GM23338 (cell line): ENCODE measurements around the gene UBE2R2. TPM values are rescaled to one million over a fixed set of nuclear protein-coding genes. Genes with fewer than 3 reads are reported as not detected.

ENCODE experiments used
- ATAC-seq: fragments of 200-7000 bp; cut with Tn5 transposase; 3 replicates; pipeline ENCODE4 v1.9.1; 2020
- DNase-seq: peaks from one replicate; pipeline ENCODE4 v3.0.0-alpha.2; 2015; ENCODE audit warnings: low spot score
- H2AFZ ChIP-seq: fragments of 200-600 bp; sonication (generic); 2 replicates; pipeline ENCODE4 v1.8.0; 2016; ENCODE audit warnings: antibody characterized with exemption, mild to moderate bottlenecking, moderate library complexity
- H3F3A ChIP-seq: fragments of 200-600 bp; sonication (generic); replicated peaks from 2 replicates; pipeline ENCODE4 v1.8.0; 2017; ENCODE audit warnings: antibody characterized with exemption, mixed run types, low read depth
- H3K27ac ChIP-seq: fragments of 200-600 bp; sonication (generic); 2 replicates; pipeline ENCODE4 v1.6.1; 2016; ENCODE audit warnings: low read depth
- H3K27me3 ChIP-seq: fragments of 200-600 bp; sonication (generic); 2 replicates; pipeline ENCODE4 v1.8.0; 2016; ENCODE audit warnings: mild to moderate bottlenecking, mixed run types, moderate library complexity; ENCODE audit not compliant: insufficient read depth
- H3K36me3 ChIP-seq: fragments of 200-600 bp; sonication (generic); 2 replicates; pipeline ENCODE4 v1.8.0; 2016; ENCODE audit warnings: mild to moderate bottlenecking; ENCODE audit not compliant: insufficient read depth
- H3K4me1 ChIP-seq: fragments of 200-600 bp; sonication (generic); 2 replicates; pipeline ENCODE4 v1.8.0; 2016; ENCODE audit warnings: mild to moderate bottlenecking, moderate library complexity; ENCODE audit not compliant: insufficient read depth
- H3K4me2 ChIP-seq: fragments of 200-600 bp; sonication (generic); 2 replicates; pipeline ENCODE4 v1.7.1; 2017; ENCODE audit warnings: mixed run types
- H3K4me3 ChIP-seq: fragments of 200-600 bp; sonication (generic); 2 replicates; pipeline ENCODE4 v1.6.1; 2016; ENCODE audit warnings: mixed run types
- H3K79me2 ChIP-seq: fragments of 200-600 bp; sonication (generic); replicated peaks from 2 replicates; pipeline ENCODE4 v1.8.0; 2017; ENCODE audit warnings: mild to moderate bottlenecking; ENCODE audit not compliant: insufficient read depth
- H3K9me2 ChIP-seq: fragments of 200-600 bp; sonication (generic); 2 replicates; pipeline ENCODE4 v1.8.0; 2017; ENCODE audit not compliant: insufficient read depth
- H4K20me1 ChIP-seq: fragments of 200-600 bp; sonication (generic); replicated peaks from 2 replicates; pipeline ENCODE4 v1.8.0; 2017; ENCODE audit warnings: mild to moderate bottlenecking; ENCODE audit not compliant: insufficient read depth
- H3K27ac Mint-ChIP-seq: 2 replicates; pipeline ENCODE4 v1.8.0; 2020; ENCODE audit warnings: inconsistent platforms, mild to moderate bottlenecking, moderate library complexity, mixed read lengths
- H3K27me3 Mint-ChIP-seq: 3 replicates; pipeline ENCODE4 v1.8.0; 2022; ENCODE audit warnings: low read depth, mild to moderate bottlenecking, moderate library complexity, mixed read lengths, inconsistent platforms; ENCODE audit not compliant: insufficient read depth, poor library complexity
- H3K36me3 Mint-ChIP-seq: 3 replicates; pipeline ENCODE4 v1.8.0; 2021; ENCODE audit warnings: low read depth, mild to moderate bottlenecking, inconsistent platforms, moderate library complexity, mixed read lengths
- H3K4me1 Mint-ChIP-seq: 3 replicates; pipeline ENCODE4 v1.8.0; 2020; ENCODE audit warnings: mild to moderate bottlenecking, inconsistent platforms, mixed read lengths
- H3K4me3 Mint-ChIP-seq: 3 replicates; pipeline ENCODE4 v1.8.0; 2021; ENCODE audit warnings: moderate library complexity, mild to moderate bottlenecking, inconsistent platforms, mixed read lengths
- H3K9me3 Mint-ChIP-seq: 3 replicates; pipeline ENCODE4 v1.8.0; 2020; ENCODE audit warnings: moderate library complexity, mild to moderate bottlenecking, inconsistent platforms, mixed read lengths
- CREB1 ChIP-seq: fragments of 250-450 bp; sonication (Bioruptor Pico); IDR thresholded peaks from 2 replicates; pipeline ENCODE4 v1.5.0; 2020; ENCODE audit warnings: low read depth, mild to moderate bottlenecking, moderate library complexity
- CTCF ChIP-seq, 2 experiments: fragments of 200-600 bp in 1 of 2; sonication (generic) in 1 of 2; conservative IDR thresholded peaks; 2 replicates each; pipeline versions ENCODE4 v1.5.1 to v1.6.1; 2016 to 2017; ENCODE audit warnings: antibody characterized with exemption in 2 of 2, low read depth in 2 of 2, mild to moderate bottlenecking in 2 of 2, moderate library complexity in 1 of 2
- EZH2phosphoT487 ChIP-seq: fragments of 200-600 bp; sonication (generic); IDR thresholded peaks from one replicate; pipeline ENCODE4 v1.8.1; 2018; ENCODE audit warnings: antibody characterized with exemption; ENCODE audit not compliant: unreplicated experiment
- POLR2AphosphoS5 ChIP-seq: IDR thresholded peaks from 2 replicates; pipeline ENCODE4 v1.6.1; 2016; ENCODE audit warnings: antibody characterized with exemption, low read depth
- STAT1 ChIP-seq: IDR thresholded peaks from one replicate; pipeline ENCODE4 v1.6.1; 2016; ENCODE audit warnings: antibody characterized with exemption; ENCODE audit not compliant: unreplicated experiment
- ZNF331 ChIP-seq: fragments of 250-450 bp; sonication (Bioruptor Pico); IDR thresholded peaks from 2 replicates; pipeline ENCODE4 v1.5.0; 2020; ENCODE audit warnings: low read depth, mild to moderate bottlenecking, moderate library complexity
- polyA plus RNA-seq: library from polyadenylated mRNA; unstranded; fragments of >200 nt; fragmentation: Nextera tagmentation; extraction: Ambion mirVana; gene quantifications from 2 replicates; pipeline ENCODE4 v1.2.1, GENCODE V29; 2016
- total RNA-seq: library from RNA; depleted of rRNA; stranded (reverse); fragments of >200 nt; shearing (Covaris generic); gene quantifications from 2 replicates; pipeline ENCODE4 v1.2.3, GENCODE V29; 2014
- TF ChIP-seq, protein P1 (sequence below): IDR thresholded peaks from one replicate; pipeline ENCODE4 v1.6.1; 2018; ENCODE audit warnings: antibody characterized with exemption; ENCODE audit not compliant: unreplicated experiment

The UBE2R2 gene
- total and polyA plus RNA-seq, 2 experiments from 2014 or later, result 23.4 to 32.5 TPM

GRCh38 chr9:33781736-33782135, 35.2 kb upstream of the UBE2R2 start:
- H3K79me2 ChIP-seq, result no peaks in the 10 kb centered on the region
- no peak overlapping the region for H3K4me3 Mint-ChIP-seq
- H3K4me3 ChIP-seq, result no peak overlapping the region
- H3K4me2 ChIP-seq, result no peak overlapping the region
- no peaks in the 10 kb centered on the region for H3K27me3 ChIP-seq
- H3K4me1 ChIP-seq, result no peaks in the 10 kb centered on the region; the same call in 1 of the 2 replicates
- TF ChIP-seq, protein P1, sequence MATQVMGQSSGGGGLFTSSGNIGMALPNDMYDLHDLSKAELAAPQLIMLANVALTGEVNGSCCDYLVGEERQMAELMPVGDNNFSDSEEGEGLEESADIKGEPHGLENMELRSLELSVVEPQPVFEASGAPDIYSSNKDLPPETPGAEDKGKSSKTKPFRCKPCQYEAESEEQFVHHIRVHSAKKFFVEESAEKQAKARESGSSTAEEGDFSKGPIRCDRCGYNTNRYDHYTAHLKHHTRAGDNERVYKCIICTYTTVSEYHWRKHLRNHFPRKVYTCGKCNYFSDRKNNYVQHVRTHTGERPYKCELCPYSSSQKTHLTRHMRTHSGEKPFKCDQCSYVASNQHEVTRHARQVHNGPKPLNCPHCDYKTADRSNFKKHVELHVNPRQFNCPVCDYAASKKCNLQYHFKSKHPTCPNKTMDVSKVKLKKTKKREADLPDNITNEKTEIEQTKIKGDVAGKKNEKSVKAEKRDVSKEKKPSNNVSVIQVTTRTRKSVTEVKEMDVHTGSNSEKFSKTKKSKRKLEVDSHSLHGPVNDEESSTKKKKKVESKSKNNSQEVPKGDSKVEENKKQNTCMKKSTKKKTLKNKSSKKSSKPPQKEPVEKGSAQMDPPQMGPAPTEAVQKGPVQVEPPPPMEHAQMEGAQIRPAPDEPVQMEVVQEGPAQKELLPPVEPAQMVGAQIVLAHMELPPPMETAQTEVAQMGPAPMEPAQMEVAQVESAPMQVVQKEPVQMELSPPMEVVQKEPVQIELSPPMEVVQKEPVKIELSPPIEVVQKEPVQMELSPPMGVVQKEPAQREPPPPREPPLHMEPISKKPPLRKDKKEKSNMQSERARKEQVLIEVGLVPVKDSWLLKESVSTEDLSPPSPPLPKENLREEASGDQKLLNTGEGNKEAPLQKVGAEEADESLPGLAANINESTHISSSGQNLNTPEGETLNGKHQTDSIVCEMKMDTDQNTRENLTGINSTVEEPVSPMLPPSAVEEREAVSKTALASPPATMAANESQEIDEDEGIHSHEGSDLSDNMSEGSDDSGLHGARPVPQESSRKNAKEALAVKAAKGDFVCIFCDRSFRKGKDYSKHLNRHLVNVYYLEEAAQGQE, result no peak
- TF ChIP-seq STAT1 (no peak), ZNF331 (no peak)
- no peaks in the 10 kb centered on the region for H3K27me3 Mint-ChIP-seq
- H2AFZ ChIP-seq, result no peak overlapping the region
- no peak for DNase-seq
- H3K9me2 ChIP-seq, result no peaks in the 10 kb centered on the region
- no peaks in the 10 kb centered on the region for H3K36me3 Mint-ChIP-seq
- H3K4me1 Mint-ChIP-seq, result peaks cover 2% of the 10 kb centered on the region
- no peak for ATAC-seq
- H4K20me1 ChIP-seq, result no peaks in the 10 kb centered on the region
- H3K36me3 ChIP-seq, result no peaks in the 10 kb centered on the region
- H3K27ac ChIP-seq, result no peak overlapping the region
- H3F3A ChIP-seq, result no peaks in the 10 kb centered on the region
- H3K9me3 Mint-ChIP-seq, result no peaks in the 10 kb centered on the region
- H3K27ac Mint-ChIP-seq, result no peak overlapping the region

DNA sequence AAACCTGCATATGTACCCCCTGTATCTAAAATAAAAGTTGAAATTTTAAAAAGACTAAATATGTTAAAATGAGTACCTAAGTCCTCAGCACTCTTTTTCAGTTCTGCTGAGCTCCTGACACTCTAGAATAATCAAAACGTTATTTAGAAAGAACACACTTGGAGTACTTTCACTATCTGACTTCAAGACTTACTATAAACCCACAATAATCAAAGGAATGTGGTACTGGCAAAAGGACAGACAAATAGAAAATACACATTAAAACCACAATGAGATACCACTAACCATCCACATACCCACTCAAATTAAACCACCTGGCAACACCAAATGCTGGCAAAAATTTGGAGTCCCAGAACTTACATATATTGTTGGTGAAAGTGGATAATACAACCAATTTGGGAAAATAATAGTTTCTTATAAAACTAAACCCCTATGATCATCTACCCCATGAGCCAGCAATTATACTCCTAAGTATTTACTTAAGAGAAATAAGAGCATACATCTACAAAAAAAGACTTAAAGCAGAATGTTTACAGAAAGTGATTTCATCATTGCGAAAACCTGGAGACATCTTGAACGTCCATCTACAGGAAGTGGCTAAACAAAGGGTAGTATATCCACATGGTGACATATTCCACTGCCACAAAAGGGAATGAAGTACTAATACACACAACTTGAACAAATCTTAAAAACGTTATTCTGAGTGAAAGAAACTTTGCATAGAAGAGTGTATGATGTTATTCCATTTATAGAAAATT, 34.4 kb upstream of the UBE2R2 start:
- no peak overlapping the region for H3K4me2 ChIP-seq

DNA sequence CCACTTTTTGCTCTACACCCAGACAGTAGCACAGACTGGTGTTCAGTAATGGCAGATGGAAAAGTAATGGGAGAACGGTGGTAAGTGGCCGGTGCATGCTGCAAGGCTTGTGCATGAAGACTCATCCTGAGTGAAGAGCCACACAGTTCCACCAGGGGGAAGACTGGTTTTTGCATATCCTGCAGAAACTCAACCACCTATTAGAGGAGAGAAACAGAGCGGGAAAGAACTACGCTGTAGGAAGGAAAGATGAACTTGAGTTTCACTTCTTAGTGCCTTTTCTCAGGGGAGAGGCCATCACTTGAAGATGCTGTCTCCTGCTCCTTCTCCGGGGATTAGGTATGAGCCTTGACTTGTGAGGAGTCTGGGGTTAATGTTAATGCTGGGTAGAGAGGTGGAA, 31.0 kb upstream of the UBE2R2 start:
- TF ChIP-seq CTCF (conservative IDR thresholded peaks at IDR 0.05; ENCODE audit: low read depth in 2 of 2) (peak; percentile 30 to 45; a peak in 3 of 4 replicates), POLR2AphosphoS5 (no peak)
- no peaks in the 10 kb centered on the region for H3K27me3 Mint-ChIP-seq
- no peaks in the 10 kb centered on the region for H3F3A ChIP-seq
- DNase-seq, result peak; percentile 63
- no peak overlapping the region for H3K27ac ChIP-seq
- peak; percentile 82 for ATAC-seq
- no peaks in the 10 kb centered on the region; the same call in 1 of the 3 replicates for H3K4me1 Mint-ChIP-seq
- H3K79me2 ChIP-seq, result no peaks in the 10 kb centered on the region
- H3K4me1 ChIP-seq, result no peaks in the 10 kb centered on the region
- H3K27ac Mint-ChIP-seq, result no peak overlapping the region
- H3K9me3 Mint-ChIP-seq, result no peaks in the 10 kb centered on the region
- no peak overlapping the region for H3K4me3 Mint-ChIP-seq
- no peak overlapping the region for H2AFZ ChIP-seq
- H3K9me2 ChIP-seq, result no peaks in the 10 kb centered on the region
- H3K36me3 ChIP-seq, result no peaks in the 10 kb centered on the region
- no peak overlapping the region for H3K4me3 ChIP-seq
- no peaks in the 10 kb centered on the region for H3K36me3 Mint-ChIP-seq
- no peak overlapping the region for H3K4me2 ChIP-seq
- no peaks in the 10 kb centered on the region for H4K20me1 ChIP-seq
- no peaks in the 10 kb centered on the region for H3K27me3 ChIP-seq

More for the DNA sequence above, 34.4 kb upstream of the UBE2R2 start:
- Mint-ChIP-seq H3K9me3 (no peaks in the 10 kb centered on the region), H3K4me3 (no peak overlapping the region), H3K27ac (no peak overlapping the region), H3K4me1 (peaks cover 2% of the 10 kb centered on the region), H3K36me3 (no peaks in the 10 kb centered on the region), H3K27me3 (no peaks in the 10 kb centered on the region)
- DNase-seq (no peak), ATAC-seq (no peak)
- no peaks in the 10 kb centered on the region for H3K79me2 ChIP-seq
- H3K27ac ChIP-seq, result no peak overlapping the region
- no peak overlapping the region for H2AFZ ChIP-seq
- H4K20me1 ChIP-seq, result no peaks in the 10 kb centered on the region
- H3K27me3 ChIP-seq, result no peaks in the 10 kb centered on the region
- H3F3A ChIP-seq, result no peaks in the 10 kb centered on the region
- H3K36me3 ChIP-seq, result no peaks in the 10 kb centered on the region
- H3K9me2 ChIP-seq, result no peaks in the 10 kb centered on the region
- TF ChIP-seq EZH2phosphoT487 (no peak), POLR2AphosphoS5 (no peak), CREB1 (CRISPR knock-in tag) (no peak), STAT1 (no peak)
- H3K4me3 ChIP-seq, result no peak overlapping the region
- no peaks in the 10 kb centered on the region; the same call in 1 of the 2 replicates for H3K4me1 ChIP-seq
